WTC11 (cell line): ENCODE measurements around the gene PIGN. TPM values are rescaled to one million over a fixed set of nuclear protein-coding genes. Genes with fewer than 3 reads are reported as not detected.

Source experiments
- ATAC-seq: fragments of 200-7000 bp; cut with Tn5 transposase; 2 replicates; pipeline ENCODE4 v1.10.0; 2021; ENCODE audit warnings: mild to moderate bottlenecking, moderate library complexity
- CTCF ChIA-PET: fragments of 300-600 bp; sonication (Branson Sonifier 250); formaldehyde crosslinking; loops from one replicate; lab custom pipeline; 2021; ENCODE audit warnings: antibody characterized with exemption; lab: Charles Lee
- POLR2A ChIA-PET: fragments of 350-600 bp; sonication (Branson Sonifier 250); formaldehyde crosslinking; loops from one replicate; lab custom pipeline; 2021; ENCODE audit warnings: antibody characterized with exemption; lab: Charles Lee
- DNase-seq: peaks from one replicate; pipeline ENCODE4 v3.0.0; 2021; ENCODE audit warnings: low spot score
- H3K27ac Mint-ChIP-seq: 2 replicates; pipeline ENCODE4 v1.8.0; 2021; ENCODE audit warnings: mixed read lengths
- H3K27me3 Mint-ChIP-seq: 2 replicates; pipeline ENCODE4 v1.8.0; 2021; ENCODE audit warnings: low read depth, mild to moderate bottlenecking, moderate library complexity, mixed read lengths
- H3K36me3 Mint-ChIP-seq: 2 replicates; pipeline ENCODE4 v1.8.0; 2021; ENCODE audit warnings: mixed read lengths
- H3K4me1 Mint-ChIP-seq: 2 replicates; pipeline ENCODE4 v1.8.0; 2022; ENCODE audit warnings: mixed read lengths
- H3K4me3 Mint-ChIP-seq: 2 replicates; pipeline ENCODE4 v1.8.0; 2021; ENCODE audit warnings: mild to moderate bottlenecking, moderate library complexity, mixed read lengths
- H3K9me3 Mint-ChIP-seq: 2 replicates; pipeline ENCODE4 v1.8.0; 2021; ENCODE audit warnings: mixed read lengths
- AFF4 ChIP-seq: sonication (generic); formaldehyde crosslinking; IDR thresholded peaks from 2 replicates; pipeline ENCODE4 v1.8.1; 2023; ENCODE audit warnings: mild to moderate bottlenecking, missing genetic modification reagents, borderline replicate concordance
- CREB1 ChIP-seq: sonication (generic); formaldehyde crosslinking; IDR thresholded peaks from 2 replicates; pipeline ENCODE4 v1.8.0; 2023; ENCODE audit warnings: mild to moderate bottlenecking, missing genetic modification reagents
- E2F1 ChIP-seq: sonication (generic); formaldehyde crosslinking; IDR thresholded peaks from 2 replicates; pipeline ENCODE4 v1.8.0; 2022; ENCODE audit warnings: mild to moderate bottlenecking, missing genetic modification reagents
- E2F4 ChIP-seq: sonication (generic); formaldehyde crosslinking; IDR thresholded peaks from 2 replicates; pipeline ENCODE4 v1.8.1; 2022; ENCODE audit warnings: low read depth, mild to moderate bottlenecking, moderate library complexity, missing genetic modification reagents, borderline replicate concordance
- ELF4 ChIP-seq: sonication (generic); formaldehyde crosslinking; IDR thresholded peaks from 2 replicates; pipeline ENCODE4 v1.8.1; 2022; ENCODE audit warnings: low read depth, mild to moderate bottlenecking, moderate library complexity, missing genetic modification reagents
- FOXJ3 ChIP-seq: sonication (generic); formaldehyde crosslinking; IDR thresholded peaks from 2 replicates; pipeline ENCODE4 v1.9.0; 2021; ENCODE audit warnings: missing genetic modification reagents, mild to moderate bottlenecking, borderline replicate concordance
- GABPB1 ChIP-seq: sonication (generic); formaldehyde crosslinking; IDR thresholded peaks from 2 replicates; pipeline ENCODE4 v1.8.1; 2023; ENCODE audit warnings: mild to moderate bottlenecking, missing genetic modification reagents
- GTF2I ChIP-seq: fragments of 250-450 bp; sonication (Bioruptor Pico); conservative IDR thresholded peaks from 2 replicates; pipeline ENCODE4 v1.4.0; 2021; ENCODE audit warnings: mild to moderate bottlenecking
- HMGA2 ChIP-seq: fragments of 250-450 bp; sonication (Bioruptor Pico); IDR thresholded peaks from 2 replicates; pipeline ENCODE4 v1.4.0; 2021; ENCODE audit warnings: mild to moderate bottlenecking, moderate library complexity
- JAZF1 ChIP-seq: fragments of 250-450 bp; sonication (Bioruptor Pico); IDR thresholded peaks from 2 replicates; pipeline ENCODE4 v1.9.0; 2021; ENCODE audit warnings: moderate library complexity, mild to moderate bottlenecking, inconsistent platforms
- JUN ChIP-seq: sonication (generic); formaldehyde crosslinking; IDR thresholded peaks from 2 replicates; pipeline ENCODE4 v1.8.0; 2023; ENCODE audit warnings: mild to moderate bottlenecking, missing genetic modification reagents
- KAT7 ChIP-seq: sonication (generic); formaldehyde crosslinking; IDR thresholded peaks from 2 replicates; pipeline ENCODE4 v1.8.1; 2023; ENCODE audit warnings: missing genetic modification reagents, mild to moderate bottlenecking, borderline replicate concordance
- OVOL2 ChIP-seq: fragments of 250-450 bp; sonication (Bioruptor Pico); IDR thresholded peaks from 2 replicates; pipeline ENCODE4 v1.9.0; 2021; ENCODE audit warnings: mild to moderate bottlenecking, borderline replicate concordance
- TP53 ChIP-seq: sonication (generic); formaldehyde crosslinking; IDR thresholded peaks from 2 replicates; pipeline ENCODE4 v1.8.1; 2023; ENCODE audit warnings: mild to moderate bottlenecking, missing genetic modification reagents
- USF2 ChIP-seq: sonication (generic); formaldehyde crosslinking; IDR thresholded peaks from 2 replicates; pipeline ENCODE4 v1.8.1; 2023; ENCODE audit warnings: mild to moderate bottlenecking, missing genetic modification reagents, moderate library complexity
- ZNF121 ChIP-seq: sonication (generic); formaldehyde crosslinking; IDR thresholded peaks from 2 replicates; pipeline ENCODE4 v1.8.0; 2023; ENCODE audit warnings: missing genetic modification reagents
- ZNF138 ChIP-seq: sonication (generic); formaldehyde crosslinking; conservative IDR thresholded peaks from 2 replicates; pipeline ENCODE4 v1.8.1; 2022; ENCODE audit warnings: mild to moderate bottlenecking, moderate library complexity, missing genetic modification reagents
- ZNF219 ChIP-seq: sonication (generic); formaldehyde crosslinking; IDR thresholded peaks from 2 replicates; pipeline ENCODE4 v1.8.0; 2023; ENCODE audit warnings: missing genetic modification reagents, mild to moderate bottlenecking, borderline replicate concordance
- ZNF232 ChIP-seq: sonication (generic); formaldehyde crosslinking; IDR thresholded peaks from 2 replicates; pipeline ENCODE4 v1.8.0; 2022; ENCODE audit warnings: mild to moderate bottlenecking, missing genetic modification reagents
- ZNF263 ChIP-seq: sonication (generic); formaldehyde crosslinking; IDR thresholded peaks from 2 replicates; pipeline ENCODE4 v1.8.1; 2022; ENCODE audit warnings: low read depth, mild to moderate bottlenecking, moderate library complexity, missing genetic modification reagents
- ZNF425 ChIP-seq: fragments of 250-450 bp; sonication (Bioruptor Pico); conservative IDR thresholded peaks from 2 replicates; pipeline ENCODE4 v1.9.0; 2021; ENCODE audit warnings: mild to moderate bottlenecking
- total RNA-seq: library from RNA; stranded (reverse); gene quantifications from 3 replicates; pipeline ENCODE4 v1.2.3, GENCODE V29; 2021
- TF ChIP-seq, protein P1 (sequence below): sonication (generic); formaldehyde crosslinking; IDR thresholded peaks from 2 replicates; pipeline ENCODE4 v1.8.0; 2023; ENCODE audit warnings: mild to moderate bottlenecking, missing genetic modification reagents

Gene PIGN
- total RNA-seq, 1 experiment from 2014 or later: 23.4 TPM

GRCh38 chr18:62109676-62110075 lies 77.2 kb downstream of the PIGN start (continued):
- TF ChIP-seq FOXJ3 (CRISPR knock-in tag): no peak
- no peak for TF ChIP-seq JAZF1 (CRISPR knock-in tag)
- no peak for TF ChIP-seq OVOL2 (CRISPR knock-in tag)
- no peak for TF ChIP-seq JUN (CRISPR knock-in tag)
- TF ChIP-seq ZNF263 (CRISPR knock-in tag): no peak
- no peak for TF ChIP-seq ELF4 (CRISPR knock-in tag)
- TF ChIP-seq KAT7 (CRISPR knock-in tag): no peak
- no peak for TF ChIP-seq ZNF219 (CRISPR knock-in tag)
- no peak for TF ChIP-seq ZNF232
- no peak for TF ChIP-seq GTF2I (CRISPR knock-in tag)
- TF ChIP-seq CREB1 (CRISPR knock-in tag): no peak
- no peak for TF ChIP-seq USF2 (CRISPR knock-in tag)

DNA sequence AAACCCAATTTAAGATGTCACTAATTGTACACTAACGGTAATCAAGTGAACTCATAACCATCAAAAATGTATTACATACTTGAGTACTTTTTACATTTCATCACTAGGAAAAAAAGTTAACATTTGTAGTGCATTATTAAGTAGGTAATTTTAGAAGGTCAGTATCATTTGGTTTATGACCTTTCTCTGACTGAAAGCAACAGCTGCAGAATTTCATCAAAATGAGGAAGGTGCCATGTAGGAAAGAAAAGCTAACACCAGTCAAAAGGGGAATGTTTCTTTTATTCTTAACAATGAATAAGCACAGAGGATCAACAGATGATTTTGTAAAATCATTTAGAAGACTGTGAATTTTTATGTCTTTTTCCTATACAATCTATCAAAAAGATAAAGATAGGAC lies 79.0 kb downstream of the PIGN start:
- DNase-seq: no peak
- Mint-ChIP-seq H3K9me3 (no peaks in the 10 kb centered on the region), H3K27ac (no peak overlapping the region), H3K36me3 (no peaks in the 10 kb centered on the region), H3K4me3 (no peak overlapping the region), H3K4me1 (peaks cover 8% of the 10 kb centered on the region), H3K27me3 (no peaks in the 10 kb centered on the region)
- ChIA-PET POLR2A (no interaction called here), CTCF (no interaction called here)
- ATAC-seq: no peak
- no peak for TF ChIP-seq ZNF138 (CRISPR knock-in tag)
- no peak for TF ChIP-seq FOXJ3 (CRISPR knock-in tag)
- no peak for TF ChIP-seq GABPB1 (CRISPR knock-in tag)
- no peak for TF ChIP-seq ZNF121 (CRISPR knock-in tag)
- TF ChIP-seq ZNF425 (CRISPR knock-in tag): no peak
- no peak for TF ChIP-seq E2F1
- no peak for TF ChIP-seq E2F4 (CRISPR knock-in tag)

- no peaks in the 10 kb centered on the region for H3K9me3 Mint-ChIP-seq
- ATAC-seq: no peak
- ChIA-PET CTCF (no interaction called here), POLR2A (no interaction called here)
- no peak overlapping the region for H3K27ac Mint-ChIP-seq
- H3K4me1 Mint-ChIP-seq: peaks cover 8% of the 10 kb centered on the region
- no peaks in the 10 kb centered on the region for H3K27me3 Mint-ChIP-seq
- H3K4me3 Mint-ChIP-seq: no peak overlapping the region
- no peak for DNase-seq
- H3K36me3 Mint-ChIP-seq: no peaks in the 10 kb centered on the region
- TF ChIP-seq JUN (CRISPR knock-in tag): no peak
- no peak for TF ChIP-seq TP53 (CRISPR knock-in tag)
- no peak for TF ChIP-seq AFF4
- TF ChIP-seq HMGA2 (CRISPR knock-in tag): no peak
- TF ChIP-seq, protein P1, sequence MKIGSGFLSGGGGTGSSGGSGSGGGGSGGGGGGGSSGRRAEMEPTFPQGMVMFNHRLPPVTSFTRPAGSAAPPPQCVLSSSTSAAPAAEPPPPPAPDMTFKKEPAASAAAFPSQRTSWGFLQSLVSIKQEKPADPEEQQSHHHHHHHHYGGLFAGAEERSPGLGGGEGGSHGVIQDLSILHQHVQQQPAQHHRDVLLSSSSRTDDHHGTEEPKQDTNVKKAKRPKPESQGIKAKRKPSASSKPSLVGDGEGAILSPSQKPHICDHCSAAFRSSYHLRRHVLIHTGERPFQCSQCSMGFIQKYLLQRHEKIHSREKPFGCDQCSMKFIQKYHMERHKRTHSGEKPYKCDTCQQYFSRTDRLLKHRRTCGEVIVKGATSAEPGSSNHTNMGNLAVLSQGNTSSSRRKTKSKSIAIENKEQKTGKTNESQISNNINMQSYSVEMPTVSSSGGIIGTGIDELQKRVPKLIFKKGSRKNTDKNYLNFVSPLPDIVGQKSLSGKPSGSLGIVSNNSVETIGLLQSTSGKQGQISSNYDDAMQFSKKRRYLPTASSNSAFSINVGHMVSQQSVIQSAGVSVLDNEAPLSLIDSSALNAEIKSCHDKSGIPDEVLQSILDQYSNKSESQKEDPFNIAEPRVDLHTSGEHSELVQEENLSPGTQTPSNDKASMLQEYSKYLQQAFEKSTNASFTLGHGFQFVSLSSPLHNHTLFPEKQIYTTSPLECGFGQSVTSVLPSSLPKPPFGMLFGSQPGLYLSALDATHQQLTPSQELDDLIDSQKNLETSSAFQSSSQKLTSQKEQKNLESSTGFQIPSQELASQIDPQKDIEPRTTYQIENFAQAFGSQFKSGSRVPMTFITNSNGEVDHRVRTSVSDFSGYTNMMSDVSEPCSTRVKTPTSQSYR: no peak
- TF ChIP-seq E2F1: no peak
Observed at GRCh38 chr18:62106271-62106670, 80.6 kb downstream of the PIGN start.
